ENCODE results near the gene LYPD4.

The LYPD4 gene

DNA sequence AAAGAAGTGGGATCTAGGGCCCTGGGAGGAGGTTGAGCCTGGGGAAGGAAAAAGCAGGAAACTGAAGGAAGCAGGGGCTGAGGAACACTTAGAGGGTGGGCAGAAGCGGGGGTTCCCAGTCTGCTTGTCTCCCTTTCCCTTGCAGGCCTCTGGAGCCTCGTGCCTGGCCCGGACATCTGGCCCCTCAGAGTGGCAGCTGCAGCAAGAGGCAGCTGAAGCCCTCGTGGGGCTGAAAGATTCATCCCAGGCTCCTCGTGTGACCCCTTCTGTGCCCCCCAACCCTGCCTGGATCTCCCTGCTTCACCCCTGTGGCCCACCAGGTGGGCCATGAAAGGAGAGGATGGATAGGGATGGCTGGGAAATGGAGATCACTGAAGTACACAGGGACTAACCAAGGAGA lies 5.9 kb upstream of the LYPD4 start:
- DNase-seq = no peak

DNA sequence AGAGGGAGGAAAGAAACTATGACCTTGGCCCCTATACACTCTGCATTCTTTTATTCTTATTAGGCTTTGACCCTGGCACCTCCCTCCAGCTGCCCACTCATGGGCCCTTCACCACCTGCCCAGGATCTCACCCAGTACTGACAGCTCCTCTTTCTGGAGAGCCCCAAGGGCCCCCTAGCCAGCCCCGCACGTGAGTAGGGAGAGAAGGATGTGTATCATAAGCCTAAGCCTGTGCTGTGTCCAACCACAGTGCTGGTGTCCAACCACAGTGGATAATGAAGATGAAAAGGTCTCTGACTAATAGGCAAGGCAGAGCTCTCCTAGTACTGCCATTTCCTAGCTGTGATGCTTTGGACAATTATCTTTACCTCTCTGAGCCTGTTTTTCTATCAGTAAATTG lies 4.6 kb upstream of the LYPD4 start:
- DNase-seq = no peak

- no peak for DNase-seq
Observed at GRCh38 chr19:41848666-41849065, 4.2 kb upstream of the LYPD4 start.

DNA sequence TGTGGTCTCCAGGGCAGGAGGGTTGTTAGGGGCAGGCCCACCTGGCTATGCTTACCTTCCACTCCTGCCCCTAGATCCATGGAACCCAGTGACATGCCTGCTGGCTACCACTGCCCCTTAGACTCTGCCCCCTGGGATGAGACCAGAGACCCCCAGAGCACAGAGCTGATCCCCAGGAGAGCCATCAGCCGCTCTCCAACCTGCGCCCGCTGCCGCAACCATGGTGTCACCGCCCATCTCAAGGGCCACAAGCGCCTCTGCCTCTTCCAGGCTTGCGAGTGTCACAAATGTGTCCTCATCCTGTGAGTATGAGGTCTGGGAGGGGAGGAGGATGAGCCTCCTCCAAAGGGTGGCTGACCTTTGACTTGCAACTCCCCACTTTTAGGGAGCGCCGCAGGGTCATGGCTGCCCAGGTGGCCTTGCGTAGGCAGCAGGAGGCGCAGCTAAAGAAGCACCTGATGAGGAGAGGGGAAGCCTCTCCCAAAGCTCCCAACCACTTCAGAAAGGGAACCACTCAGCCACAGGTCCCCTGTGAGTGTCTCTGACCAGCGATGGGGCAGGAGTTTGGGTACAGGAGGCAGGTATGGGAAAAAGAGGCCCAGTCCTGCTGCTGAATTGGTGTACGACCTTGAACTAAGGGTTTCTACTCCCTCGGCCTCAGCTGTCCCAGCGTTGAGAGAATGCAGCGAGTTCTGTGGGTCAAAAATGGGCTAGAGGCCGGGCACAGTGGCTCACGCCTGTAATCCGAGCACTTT lies 3.0 kb upstream of the LYPD4 start:
- no peak for DNase-seq

DNA sequence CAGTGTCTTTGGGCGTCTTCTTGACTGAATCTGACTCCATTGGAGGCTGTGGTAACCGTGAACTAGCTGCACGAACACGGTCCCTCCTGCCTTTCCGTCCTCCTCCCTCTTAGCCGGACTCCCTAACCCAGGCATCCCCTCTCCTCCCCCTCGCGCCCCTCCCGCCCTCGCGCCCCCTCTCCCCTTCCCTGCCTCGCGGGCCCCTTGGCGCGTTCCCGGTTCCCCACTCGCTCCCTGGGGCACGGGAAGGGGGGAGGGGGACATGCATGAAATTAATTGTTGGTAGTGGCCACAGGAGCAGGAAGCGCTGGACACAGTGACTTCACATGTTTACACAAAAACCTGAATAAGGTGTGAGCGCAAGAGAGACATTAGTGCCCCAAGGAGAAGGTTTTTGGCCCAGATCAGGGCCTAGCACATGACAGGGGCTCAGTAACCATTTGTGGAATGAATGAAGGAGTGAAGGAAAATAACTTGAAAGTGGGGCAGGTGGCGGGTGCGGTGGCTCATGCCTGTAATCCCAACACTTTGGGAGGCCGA lies 638 bp upstream of the LYPD4 start:
- DNase-seq = no peak

DNA sequence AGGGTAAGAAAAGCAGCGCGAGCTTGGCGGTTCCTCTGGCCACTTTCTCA lies 343 bp upstream of the LYPD4 start, which contains the start of gene DMRTC2:
TSS of gene DMRTC2 (plus strand) at position 42 of the 50 bp plus-strand sequence. CDS start 2,387 bp downstream, outside the sequence.
- DNase-seq = no peak

DNA sequence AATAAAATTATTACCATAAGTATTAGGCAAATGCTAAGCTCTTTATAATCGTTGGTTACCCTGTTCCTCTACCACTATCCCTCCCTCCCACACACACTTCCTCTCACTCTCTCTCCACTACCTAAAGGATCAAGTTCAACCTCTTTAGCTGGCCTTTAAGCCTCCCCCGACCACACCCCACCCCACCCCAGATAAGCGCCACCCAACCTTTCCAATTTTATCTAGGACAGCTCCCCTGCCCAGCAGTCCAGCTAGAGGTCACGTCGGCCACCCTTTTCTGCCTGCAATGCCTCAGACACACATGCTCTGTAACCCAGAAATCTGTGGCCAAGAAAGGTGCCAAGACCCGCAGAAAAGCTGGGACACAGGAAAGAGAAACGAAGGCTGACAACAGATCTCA lies 1.1 kb downstream of the LYPD4 start:
- DNase-seq = no peak

- DNase-seq = no peak
Observed at GRCh38 chr19:41839211-41839610, 5.3 kb downstream of the LYPD4 start.

DNA sequence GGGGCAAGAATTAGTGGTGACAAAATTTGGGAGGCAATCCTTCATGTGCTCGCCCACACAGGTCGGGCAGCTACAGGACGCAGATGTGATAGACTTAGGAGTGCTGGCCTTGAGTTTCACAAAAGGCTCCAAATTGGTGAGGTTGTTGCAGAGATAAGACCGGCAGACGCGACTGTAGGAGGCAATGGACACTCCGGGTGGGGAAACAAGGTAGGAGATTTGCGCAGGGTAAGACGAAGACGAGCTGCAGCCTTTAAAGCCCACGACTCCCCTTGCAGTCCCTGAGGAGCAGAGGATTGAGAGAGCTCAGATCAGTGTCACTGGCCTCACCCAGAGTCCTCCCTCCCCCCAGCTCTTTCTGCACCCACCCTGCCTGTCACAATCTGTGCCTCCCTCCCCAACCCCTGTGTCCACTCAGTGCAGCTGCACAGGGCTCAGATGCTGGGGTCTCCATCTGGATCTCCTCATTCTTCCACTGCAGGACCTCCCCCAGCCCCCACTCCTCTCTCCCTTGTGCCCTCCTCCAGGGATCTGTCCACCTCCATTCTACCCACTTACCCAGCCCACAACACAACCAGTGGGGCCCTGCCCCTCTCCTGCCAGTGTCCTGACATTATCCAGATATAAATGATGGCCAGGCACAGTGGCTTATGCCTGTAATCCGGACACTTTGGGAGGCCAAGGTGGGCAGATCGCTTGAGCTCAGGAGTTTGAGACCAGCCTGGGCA lies 6.3 kb downstream of the LYPD4 start:
- no peak for DNase-seq

DNA sequence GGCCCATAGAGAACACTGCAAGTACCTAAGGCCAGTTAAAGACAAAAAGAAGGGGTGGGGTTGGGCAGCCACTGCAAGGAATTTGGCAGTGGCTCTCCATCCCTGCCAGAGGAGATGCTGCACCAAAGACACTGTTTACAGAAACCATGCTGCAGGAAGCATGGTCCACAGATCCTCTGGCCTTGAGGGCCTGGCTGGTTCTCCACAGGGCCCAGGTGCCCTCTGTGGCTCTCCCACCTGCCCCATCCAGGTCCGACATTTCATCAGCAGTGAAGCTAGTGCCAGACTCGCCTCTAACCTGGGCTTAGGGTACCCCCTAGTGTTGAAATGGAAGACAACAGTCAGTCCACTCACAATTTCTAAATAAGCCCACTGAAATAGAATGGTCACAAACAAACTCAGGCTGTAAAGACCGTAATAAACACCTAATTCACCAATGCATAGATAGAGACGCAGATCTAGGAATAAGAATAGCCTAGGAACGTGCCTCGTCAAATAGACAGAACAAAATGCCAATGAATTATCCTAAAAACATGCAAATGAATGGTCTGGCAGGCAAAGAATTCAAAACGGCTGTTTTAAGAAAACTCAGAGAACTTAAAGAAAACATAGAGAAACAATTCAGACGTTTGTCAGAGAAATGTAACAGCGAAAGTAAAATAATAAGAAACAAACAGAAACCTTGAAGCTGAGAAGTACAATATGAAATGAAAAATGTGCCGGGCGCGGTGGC lies 23.3 kb downstream of the LYPD4 start:
- DNase-seq = peak; percentile 51

DNA sequence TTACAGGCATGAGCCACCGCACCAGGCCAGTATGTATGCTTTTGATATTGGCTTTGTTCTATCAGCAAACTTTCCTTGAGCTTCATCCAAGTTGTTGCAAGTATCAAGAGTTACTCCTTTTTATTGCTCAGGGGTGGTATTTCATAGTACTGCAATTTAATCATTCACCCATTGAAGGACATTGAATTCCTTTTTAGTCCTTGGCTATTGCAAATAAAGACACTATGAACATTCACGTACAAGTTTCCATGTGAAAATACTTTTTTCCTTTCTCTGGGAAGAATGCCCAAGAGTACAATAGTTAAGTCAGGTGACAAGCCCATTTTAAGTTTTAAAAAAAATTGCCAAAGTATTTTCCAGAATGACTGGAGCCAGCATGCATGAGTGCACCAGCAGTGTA lies 27.7 kb downstream of the LYPD4 start:
- DNase-seq = no peak

DNA sequence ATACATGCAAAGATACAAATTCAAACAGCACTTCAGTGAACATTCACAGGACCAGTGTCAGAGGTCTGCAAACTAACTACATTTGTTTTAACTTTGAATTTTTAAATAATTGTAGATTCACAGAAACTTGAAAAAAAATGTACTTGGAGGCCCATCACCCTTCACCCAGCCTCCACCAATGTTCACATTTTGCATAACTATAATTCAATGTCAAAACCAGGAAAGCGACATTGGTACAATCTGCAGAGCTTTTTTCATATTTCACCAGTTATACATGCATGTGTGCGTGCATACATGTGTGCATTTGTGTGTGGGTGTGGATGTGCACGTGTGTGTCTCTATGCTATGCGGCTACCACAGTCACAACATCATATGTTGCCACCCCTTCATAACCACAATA lies 29.2 kb downstream of the LYPD4 start:
- DNase-seq = no peak

DNA sequence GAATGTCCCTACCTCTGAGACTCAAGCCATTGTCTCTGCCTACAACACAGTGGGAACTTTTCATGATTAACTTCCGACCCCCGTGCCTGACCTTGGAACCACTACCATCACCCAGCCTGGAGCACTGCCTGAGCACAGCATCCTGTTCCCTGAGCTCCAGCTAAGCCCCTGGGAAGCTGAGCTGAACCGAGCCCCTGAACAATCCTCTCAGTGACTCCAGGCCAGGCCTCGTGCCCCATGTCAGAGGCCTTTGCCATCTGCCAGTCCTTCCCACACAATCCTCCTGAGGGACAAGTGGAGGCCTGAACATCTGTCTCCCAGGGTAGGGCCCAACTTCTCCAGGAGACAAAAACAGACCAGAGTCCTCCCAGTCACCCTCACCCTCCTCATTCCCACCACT lies 30.6 kb downstream of the LYPD4 start:
- no peak for DNase-seq

DNA sequence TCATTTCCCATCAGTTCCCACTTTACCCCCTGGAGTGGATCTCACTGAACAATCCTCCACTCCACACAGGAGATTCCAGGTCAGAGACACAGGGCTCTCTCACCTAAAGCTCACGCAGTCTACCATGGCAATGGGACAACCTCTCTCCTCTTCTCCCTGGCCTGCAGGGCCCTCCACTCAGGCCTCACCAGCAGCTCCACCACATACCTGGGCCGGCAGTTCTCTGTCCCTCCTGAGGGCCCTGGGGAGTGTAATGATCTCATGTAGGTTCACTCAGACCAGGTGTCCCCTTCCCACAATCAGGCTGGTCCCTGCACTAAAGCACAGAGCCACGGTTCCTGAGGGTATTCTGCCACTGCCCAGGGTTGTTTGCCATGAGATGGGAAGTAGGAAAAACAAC lies 32.5 kb downstream of the LYPD4 start:
- no peak for DNase-seq

DNA sequence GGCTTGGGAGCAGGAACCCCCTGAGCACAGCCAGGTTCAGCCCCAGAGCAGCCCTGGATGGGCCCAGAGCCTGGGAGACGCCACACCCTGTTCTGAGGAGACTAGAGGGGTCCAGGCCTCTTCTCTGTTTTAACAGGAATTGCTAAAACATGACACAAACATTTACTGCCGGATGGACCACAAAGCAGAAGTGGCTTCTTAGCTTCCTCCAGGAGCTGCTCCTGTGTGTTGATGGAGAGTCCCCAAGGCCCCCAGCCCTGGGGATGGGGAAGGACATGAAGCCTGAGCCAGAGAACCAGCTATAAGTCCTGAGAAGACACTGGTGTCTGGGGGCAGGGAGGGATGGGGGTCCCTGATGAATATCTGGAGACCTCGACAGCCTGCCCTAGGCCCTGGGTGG lies 33.4 kb downstream of the LYPD4 start:
- DNase-seq = no peak

- no peak for DNase-seq
Observed at GRCh38 chr19:41810301-41810700, 34.2 kb downstream of the LYPD4 start.

DNA sequence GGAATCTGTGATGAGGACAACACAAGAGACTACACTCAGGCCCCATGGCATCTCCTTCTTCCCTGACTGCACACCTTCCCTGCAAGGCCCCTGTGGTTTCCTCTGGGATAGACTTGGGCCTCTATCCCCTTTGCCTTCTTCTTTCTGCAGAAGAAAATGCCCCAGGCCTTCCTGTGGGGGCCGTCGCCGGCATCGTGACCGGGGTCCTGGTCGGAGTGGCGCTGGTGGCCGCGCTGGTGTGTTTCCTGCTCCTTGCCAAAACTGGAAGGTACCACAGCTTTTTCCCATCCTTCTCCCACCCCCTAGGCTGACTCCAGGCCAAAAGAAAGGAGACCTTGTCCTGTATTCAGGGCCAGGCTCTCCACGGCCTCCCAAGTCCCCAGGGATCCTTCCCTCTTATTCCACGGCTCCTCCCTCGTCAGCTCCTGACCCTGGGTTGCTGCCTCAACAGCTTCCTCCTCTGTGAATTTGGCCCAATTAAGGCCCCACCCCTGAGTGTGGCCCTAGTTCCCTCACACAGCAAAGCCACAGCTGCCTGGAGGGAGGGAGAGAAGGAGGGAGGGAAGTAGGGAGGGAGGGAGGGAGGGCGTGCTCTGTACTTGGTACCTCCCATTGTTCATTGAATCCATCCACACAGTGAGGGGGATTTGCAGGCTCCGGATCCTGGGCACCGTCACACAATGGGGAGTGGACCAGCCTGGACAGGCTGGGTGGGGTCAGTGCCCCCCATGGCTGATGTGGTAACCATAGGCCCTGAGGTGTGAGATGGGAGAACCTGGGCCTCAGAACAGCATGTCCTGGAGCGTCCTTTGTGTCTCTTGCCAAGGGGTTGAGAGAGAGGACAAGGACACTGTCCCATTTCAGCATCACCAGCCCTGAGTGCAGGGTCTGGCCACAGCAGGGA lies 35.6 kb downstream of the LYPD4 start:
- DNase-seq = no peak

DNA sequence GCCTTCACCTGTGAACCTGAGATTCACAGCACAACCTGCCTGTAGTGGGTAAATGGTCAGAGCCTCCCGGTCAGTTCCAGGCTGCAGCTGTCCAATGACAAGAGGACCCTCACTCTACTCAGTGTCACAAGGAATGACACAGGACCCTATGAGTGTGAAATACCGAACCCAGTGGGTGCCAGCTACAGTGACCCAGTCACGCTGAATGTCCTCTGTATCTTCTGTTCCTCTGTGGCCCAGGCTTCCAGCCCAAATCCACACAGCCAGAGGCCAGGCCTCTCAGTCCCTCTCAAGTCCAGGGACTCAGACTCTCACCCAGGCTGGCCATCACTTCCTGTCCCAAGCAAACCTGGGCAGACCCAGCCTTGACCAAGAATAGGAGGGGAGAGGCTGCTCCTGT lies 37.3 kb downstream of the LYPD4 start:
- no peak for DNase-seq

- no peak for DNase-seq
Observed at GRCh38 chr19:41804336-41804735, 40.1 kb downstream of the LYPD4 start.

DNA sequence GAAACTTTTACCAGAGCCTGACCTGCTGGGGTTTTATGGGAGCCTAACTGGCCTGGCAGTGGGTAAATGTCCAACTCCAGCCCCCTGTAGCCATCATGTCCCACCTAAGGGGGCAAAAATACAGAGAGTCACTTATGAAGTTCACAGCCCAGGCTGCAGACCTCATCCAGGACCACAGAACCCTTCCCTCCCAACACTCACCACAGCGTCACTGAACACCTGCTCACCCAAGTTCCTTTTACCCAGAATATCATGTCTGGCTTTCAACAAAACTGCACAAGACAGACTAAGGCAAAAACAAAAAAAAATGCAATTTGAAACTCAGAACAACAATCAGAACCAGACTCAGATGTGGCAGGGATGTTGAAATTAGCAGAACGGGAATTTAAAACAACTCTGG lies 41.7 kb downstream of the LYPD4 start:
- no peak for DNase-seq

- no peak for DNase-seq
Observed at GRCh38 chr19:41801792-41802211, 42.7 kb downstream of the LYPD4 start.

GRCh38 chr19:41801031-41801430 lies 43.5 kb downstream of the LYPD4 start:
- DNase-seq = no peak

DNA sequence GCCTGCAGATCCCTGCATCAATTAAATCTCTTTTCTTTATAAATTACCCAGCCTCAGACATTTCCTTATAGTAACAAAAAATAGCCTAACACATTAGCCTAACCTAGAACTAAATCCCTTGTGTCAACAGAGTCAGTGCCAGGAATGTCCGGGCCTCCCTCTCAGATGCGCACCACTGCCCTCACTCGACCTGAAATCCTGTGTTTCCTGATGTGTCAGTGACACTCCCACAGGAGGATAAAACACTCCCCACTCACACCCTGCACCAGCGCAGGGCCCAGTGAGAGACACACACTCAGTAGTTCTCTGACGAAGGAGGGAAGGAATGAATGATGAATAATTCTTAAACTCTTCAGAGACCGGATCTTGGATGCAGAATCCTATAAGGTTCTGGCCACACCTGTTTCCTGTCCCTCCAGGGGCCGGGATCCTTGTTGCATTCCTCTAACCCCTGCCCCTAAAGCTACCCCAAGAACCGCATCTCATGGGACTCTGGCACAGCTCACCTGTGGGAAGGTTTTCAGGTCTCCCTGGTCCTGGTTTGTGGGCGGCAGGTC lies 45.0 kb downstream of the LYPD4 start:
- no peak for DNase-seq

Data from NK-92 treated with Interleukin-12 subunit alpha and Interleukin-12 subunit beta, amount 100 ng/mL, for 24 hours (cell line).